B cell (primary cell): ENCODE measurements around the gene CDHR2. TPM values are rescaled to one million over a fixed set of nuclear protein-coding genes. Genes with fewer than 3 reads are reported as not detected.

Experiments used
- ATAC-seq: fragments of 200-7000 bp; cut with Tn5 transposase; one replicate; pipeline ENCODE4 v1.10.0; 2021; ENCODE audit warnings: low read depth, mild to moderate bottlenecking, moderate number of reproducible peaks, moderate library complexity
- CTCF ChIA-PET: fragments of 350-600 bp; sonication (Branson Sonifier 250); formaldehyde crosslinking; loops from one replicate; lab custom pipeline; 2021; ENCODE audit warnings: antibody characterized with exemption, inconsistent platforms; lab: Charles Lee
- POLR2A ChIA-PET: fragments of 350-600 bp; sonication (Branson Sonifier 250); formaldehyde crosslinking; loops from one replicate; lab custom pipeline; 2021; ENCODE audit warnings: antibody characterized with exemption; lab: Charles Lee
- DNase-seq: peaks from one replicate; pipeline ENCODE4 v3.0.0; 2013
- H2AFZ ChIP-seq: 2 replicates; pipeline ENCODE4 v1.6.1; 2012; ENCODE audit warnings: mild to moderate bottlenecking, low read depth, low read length; ENCODE audit not compliant: insufficient read depth, poor library complexity, severe bottlenecking
- H3K27ac ChIP-seq, 2 donors: 1 replicate in 1 of 2; 2 replicates in 1 of 2; pipeline ENCODE4 v1.5.1; 2012 to 2013; ENCODE audit warnings: low read length in 2 of 2, mild to moderate bottlenecking in 2 of 2, moderate library complexity in 1 of 2
- H3K27me3 ChIP-seq, 4 experiments: fragments of 200-600 bp in 1 of 4; sonication (generic) in 1 of 4; replicated peaks in 1 of 4; 1 replicate in 2 of 4; 2 replicates in 2 of 4; pipeline versions ENCODE4 v1.6.1 to v1.7.0; 2013 to 2016; ENCODE audit warnings: low read length in 3 of 4, mild to moderate bottlenecking in 2 of 4, mixed read lengths in 1 of 4, moderate library complexity in 1 of 4; ENCODE audit not compliant: insufficient read depth in 4 of 4, control insufficient read depth in 3 of 4; ENCODE audit errors: control extremely low read depth in 1 of 4
- H3K36me3 ChIP-seq, 2 experiments: replicated peaks in 1 of 2; 1 replicate in 1 of 2; 2 replicates in 1 of 2; pipeline versions ENCODE4 v1.6.1 to v1.7.1; 2013; ENCODE audit warnings: low read length in 1 of 2; ENCODE audit not compliant: insufficient read depth in 2 of 2, control insufficient read depth in 1 of 2; ENCODE audit errors: control extremely low read depth in 1 of 2, extremely low read depth in 1 of 2
- H3K4me1 ChIP-seq, 2 donors: fragments of 200-600 bp in 1 of 2; sonication (generic) in 1 of 2; 1 replicate in 1 of 2; 2 replicates in 1 of 2; pipeline versions ENCODE4 v1.5.1 to v1.6.1; 2013 to 2017; ENCODE audit warnings: low read length in 2 of 2; ENCODE audit not compliant: control insufficient read depth in 2 of 2, insufficient read depth in 2 of 2
- H3K4me2 ChIP-seq: replicated peaks from 2 replicates; pipeline ENCODE3; 2012; ENCODE audit warnings: mild to moderate bottlenecking, low read depth, low read length; ENCODE audit not compliant: poor library complexity, severe bottlenecking
- H3K4me3 ChIP-seq, 5 experiments: fragments of 200-600 bp in 1 of 5; sonication (generic) in 1 of 5; 1 replicate in 3 of 5; 2 replicates in 2 of 5; pipeline versions ENCODE4 v1.5.1 to v1.7.0; 2011 to 2016; ENCODE audit warnings: low read length in 4 of 5, mild to moderate bottlenecking in 4 of 5, low read depth in 2 of 5, control low read depth in 1 of 5, moderate library complexity in 1 of 5; ENCODE audit not compliant: insufficient read depth in 1 of 5; ENCODE audit errors: control extremely low read depth in 1 of 5, extremely low read depth in 1 of 5
- H3K79me2 ChIP-seq: fragments of 200-600 bp; sonication (generic); one replicate; pipeline ENCODE4 v1.6.0; 2016; ENCODE audit warnings: low read length; ENCODE audit not compliant: control insufficient read depth, insufficient read depth
- H3K9ac ChIP-seq: fragments of 200-600 bp; sonication (generic); 2 replicates; pipeline ENCODE4 v1.6.1; 2017; ENCODE audit warnings: mild to moderate bottlenecking, low read length, moderate library complexity
- H3K9me3 ChIP-seq, 3 donors: one replicate each; pipeline versions ENCODE4 v1.6.1 to v1.7.1; 2013; ENCODE audit warnings: low read length in 2 of 3; ENCODE audit not compliant: control insufficient read depth in 2 of 3, insufficient read depth in 1 of 3; ENCODE audit errors: control extremely low read depth in 1 of 3
- H4K20me1 ChIP-seq: 2 replicates; pipeline ENCODE4 v1.6.0; 2012; ENCODE audit warnings: mild to moderate bottlenecking, low read length; ENCODE audit not compliant: insufficient read depth, control insufficient read depth, poor library complexity, severe bottlenecking
- H3K27ac Mint-ChIP-seq: one replicate; pipeline ENCODE4 v1.8.0; 2021; ENCODE audit warnings: mixed read lengths
- H3K27me3 Mint-ChIP-seq: one replicate; pipeline ENCODE4 v1.8.0; 2021; ENCODE audit warnings: mixed read lengths
- H3K4me1 Mint-ChIP-seq: one replicate; pipeline ENCODE4 v1.8.0; 2021; ENCODE audit warnings: mixed read lengths
- H3K4me3 Mint-ChIP-seq: one replicate; pipeline ENCODE4 v1.8.0; 2021; ENCODE audit warnings: mixed read lengths
- H3K9me3 Mint-ChIP-seq: one replicate; pipeline ENCODE4 v1.8.0; 2022; ENCODE audit warnings: mixed read lengths; ENCODE audit not compliant: insufficient read depth
- EZH2 ChIP-seq: IDR thresholded peaks from 2 replicates; pipeline ENCODE4 v1.6.1; 2012; ENCODE audit warnings: borderline replicate concordance, low read depth, mild to moderate bottlenecking, moderate library complexity, low read length; ENCODE audit not compliant: insufficient read depth, poor library complexity, severe bottlenecking
- WGBS: methylation state at CpG from one replicate; pipeline ENCODE4 v1.1.5; 2013; ENCODE audit warnings: missing lambda C conversion rate; ENCODE audit not compliant: insufficient coverage; 5-methylcytosine and 5-hydroxymethylcytosine counted together
- intact Hi-C: fragments of 100-400 bp; cut with micrococcal nuclease; formaldehyde crosslinking; loops from one replicate; pipeline ENCODE4 v1.10.0; 2022
- polyA plus RNA-seq: library from polyadenylated mRNA; depleted of rRNA; stranded (reverse); fragments of >200 nt; gene quantifications from 2 replicates; pipeline ENCODE4 v1.2.3, GENCODE V29; 2012
- total RNA-seq, 2 donors: library from RNA; stranded (reverse); fragments of 120-200 nt in 1 of 2; gene quantifications; 1 replicate in 1 of 2; 2 replicates in 1 of 2; pipeline versions ENCODE4 v1.2.3 to v1.2.4, GENCODE V29; 2013 to 2022
- TF ChIP-seq, protein P1 (sequence below): fragments of 200-600 bp; IDR thresholded peaks from one replicate; pipeline ENCODE4 v1.8.0; 2022; ENCODE audit warnings: antibody characterized with exemption, mild to moderate bottlenecking

Gene CDHR2
- total and polyA plus RNA-seq, 2 donors (not counting 1 experiment from before 2014, with no cell fraction given) = 0.25 to 1.7 TPM

DNA sequence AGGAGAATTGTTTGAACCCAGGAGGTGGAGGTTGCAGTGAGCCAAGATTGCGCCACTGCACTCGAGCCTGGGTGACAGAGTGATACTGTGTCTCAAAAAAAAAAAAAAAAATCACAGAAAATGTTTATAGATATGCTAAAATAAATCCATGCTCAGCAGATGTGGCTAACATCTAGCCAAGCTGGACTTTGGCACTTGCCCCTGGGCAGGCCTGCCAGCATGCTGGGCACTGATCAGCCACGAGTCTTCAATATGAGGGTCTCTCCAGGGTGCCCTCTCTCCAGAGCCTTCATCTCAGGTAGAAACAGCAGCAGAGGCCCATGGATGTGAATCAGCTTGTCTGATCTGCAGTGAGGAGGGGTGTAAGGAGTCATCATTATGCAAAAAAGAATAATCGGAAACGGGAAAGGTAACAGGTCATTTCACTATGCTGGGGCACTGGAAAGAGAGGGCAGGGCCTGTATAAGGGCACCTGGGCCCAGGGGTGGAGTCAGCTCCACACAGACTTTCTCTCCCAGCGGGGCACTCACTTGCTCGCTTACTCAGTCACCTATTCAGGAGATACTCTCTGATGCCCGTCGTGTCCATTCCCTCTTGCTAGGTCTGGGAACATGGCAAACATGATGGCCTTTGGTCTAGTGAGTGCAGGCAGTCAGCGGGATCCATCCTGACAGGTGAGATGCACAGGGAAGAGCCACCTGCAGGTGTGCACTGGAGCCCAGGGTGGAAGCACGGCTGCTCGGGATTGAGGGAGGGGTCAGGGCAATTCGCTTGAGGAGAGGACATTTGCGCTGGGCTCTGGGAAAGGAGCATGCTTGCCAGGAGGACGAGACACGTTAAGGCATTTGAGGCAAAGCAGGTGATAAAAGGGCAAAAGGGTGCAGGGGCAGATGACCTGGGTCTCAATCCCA is 29.1 kb upstream of the CDHR2 start:
- no peak for TF ChIP-seq EZH2
- TF ChIP-seq, protein P1, sequence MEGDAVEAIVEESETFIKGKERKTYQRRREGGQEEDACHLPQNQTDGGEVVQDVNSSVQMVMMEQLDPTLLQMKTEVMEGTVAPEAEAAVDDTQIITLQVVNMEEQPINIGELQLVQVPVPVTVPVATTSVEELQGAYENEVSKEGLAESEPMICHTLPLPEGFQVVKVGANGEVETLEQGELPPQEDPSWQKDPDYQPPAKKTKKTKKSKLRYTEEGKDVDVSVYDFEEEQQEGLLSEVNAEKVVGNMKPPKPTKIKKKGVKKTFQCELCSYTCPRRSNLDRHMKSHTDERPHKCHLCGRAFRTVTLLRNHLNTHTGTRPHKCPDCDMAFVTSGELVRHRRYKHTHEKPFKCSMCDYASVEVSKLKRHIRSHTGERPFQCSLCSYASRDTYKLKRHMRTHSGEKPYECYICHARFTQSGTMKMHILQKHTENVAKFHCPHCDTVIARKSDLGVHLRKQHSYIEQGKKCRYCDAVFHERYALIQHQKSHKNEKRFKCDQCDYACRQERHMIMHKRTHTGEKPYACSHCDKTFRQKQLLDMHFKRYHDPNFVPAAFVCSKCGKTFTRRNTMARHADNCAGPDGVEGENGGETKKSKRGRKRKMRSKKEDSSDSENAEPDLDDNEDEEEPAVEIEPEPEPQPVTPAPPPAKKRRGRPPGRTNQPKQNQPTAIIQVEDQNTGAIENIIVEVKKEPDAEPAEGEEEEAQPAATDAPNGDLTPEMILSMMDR = no peak
- WGBS = 81% methylated on average over 14 of the region's 16 CpGs
- Mint-ChIP-seq H3K27me3 (no peaks in the 10 kb centered on the region), H3K9me3 (no peaks in the 10 kb centered on the region), H3K4me1 (peaks cover 25% of the 10 kb centered on the region), H3K27ac (no peak overlapping the region), H3K4me3 (no peak overlapping the region)
- Histone ChIP-seq H3K9me3 (no peaks in the 10 kb centered on the region), H3K27me3 (no peaks in the 10 kb centered on the region), H3K4me1 (peaks cover 6 to 7% of the 10 kb centered on the region in 2 donors), H3K79me2 (no peaks in the 10 kb centered on the region), H4K20me1 (no peaks in the 10 kb centered on the region), H3K36me3 (no peaks in the 10 kb centered on the region), H3K27ac (no peak overlapping the region), H3K4me2 (no peak overlapping the region), H2AFZ (no peak overlapping the region), H3K4me3 (no peak overlapping the region), H3K9ac (no peak overlapping the region)
- DNase-seq (no peak), ATAC-seq (no peak)
- POLR2A ChIA-PET = interaction anchor here (1.0 kb wide), 1 partner anchor 9 kb away, joined by 3 read pairs; no protein-coding TSS in a partner anchor
- CTCF ChIA-PET = interaction anchor here (0.7 kb wide), 1 partner anchor 48 kb away, joined by 4 read pairs; no protein-coding TSS in a partner anchor
- intact Hi-C loops = no loop called here

DNA sequence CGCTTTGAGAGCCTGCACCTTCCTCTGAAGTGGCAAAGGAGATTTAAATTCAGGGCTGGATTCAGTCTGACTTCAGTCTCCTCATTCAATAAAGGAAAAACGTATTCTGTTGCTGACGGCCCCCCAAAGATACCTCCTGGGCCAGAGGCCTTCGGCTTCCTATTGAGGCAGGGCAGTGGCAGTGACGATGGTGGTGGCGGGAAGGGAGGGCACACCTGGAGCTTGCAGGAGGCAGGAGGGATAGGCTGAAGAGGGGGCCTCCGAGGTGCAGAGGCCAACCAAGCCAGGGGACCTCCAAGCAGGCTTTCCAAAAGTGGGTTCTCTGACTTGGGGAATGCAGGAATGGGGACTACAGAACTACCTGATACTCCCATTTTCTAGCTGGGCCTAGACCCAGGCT is 27.9 kb upstream of the CDHR2 start:
- H3K4me3 Mint-ChIP-seq = no peak overlapping the region
- ChIA-PET CTCF (interaction anchor here (1.9 kb wide), 1 partner anchor 22 kb away, joined by 8 read pairs; no protein-coding TSS in a partner anchor), POLR2A (no interaction called here)
- H3K9me3 ChIP-seq = no peaks in the 10 kb centered on the region
- intact Hi-C loops = no loop called here
- H3K4me1 ChIP-seq = no peaks in the 10 kb centered on the region
- peaks cover 20% of the 10 kb centered on the region for H3K4me1 Mint-ChIP-seq
- H3K36me3 ChIP-seq = no peaks in the 10 kb centered on the region
- DNase-seq (no peak), ATAC-seq (no peak)
- H2AFZ ChIP-seq = no peak overlapping the region
- no peak overlapping the region for H3K4me3 ChIP-seq
- H4K20me1 ChIP-seq = no peaks in the 10 kb centered on the region
- no peaks in the 10 kb centered on the region for H3K9me3 Mint-ChIP-seq
- H3K27me3 Mint-ChIP-seq = no peaks in the 10 kb centered on the region
- TF ChIP-seq EZH2 = no peak
- TF ChIP-seq, protein P1 = no peak
- H3K27me3 ChIP-seq = no peaks in the 10 kb centered on the region
- H3K9ac ChIP-seq = no peak overlapping the region
- no peak overlapping the region for H3K4me2 ChIP-seq
- no peaks in the 10 kb centered on the region for H3K79me2 ChIP-seq
- H3K27ac Mint-ChIP-seq = no peak overlapping the region
- WGBS = 100% methylated on average over 5 of the region's 7 CpGs
- H3K27ac ChIP-seq = no peak overlapping the region
